Activated T-helper 17 cell treated with anti-CD3 and anti-CD28 coated beads, Interleukin-2, amount 50 U/mL, for 72 hours (primary cell): ENCODE data around the gene YWHAG. TPM values are rescaled to one million over a fixed set of nuclear protein-coding genes. Genes with fewer than 3 reads are reported as not detected.
A peak's percentile ranks its signal among the peaks of the same experiment; 100 is the strongest.
"Not testable (repeated sequence)": the region's sequence is repeated elsewhere in the genome, so short reads cannot be mapped to it uniquely, and the experiment has no call there.

Experiments used
- ATAC-seq: fragments of 150-1000 bp; cut with Tn5 transposase; replicated peaks from 2 replicates; pipeline ENCODE4 v1.10.0; 2021; ENCODE audit warnings: mild to moderate bottlenecking, moderate library complexity
- H3K27ac Mint-ChIP-seq: one replicate; pipeline ENCODE4 v1.8.0; 2022; ENCODE audit warnings: mixed read lengths
- H3K27me3 Mint-ChIP-seq: one replicate; pipeline ENCODE4 v1.8.0; 2022; ENCODE audit warnings: mixed read lengths
- H3K36me3 Mint-ChIP-seq: one replicate; pipeline ENCODE4 v1.8.0; 2022; ENCODE audit warnings: low read depth, mild to moderate bottlenecking, mixed read lengths
- H3K4me1 Mint-ChIP-seq: one replicate; pipeline ENCODE4 v1.8.0; 2022; ENCODE audit warnings: mixed read lengths
- H3K4me3 Mint-ChIP-seq: one replicate; pipeline ENCODE4 v1.8.0; 2022; ENCODE audit warnings: mild to moderate bottlenecking, mixed read lengths
- H3K9me3 Mint-ChIP-seq: one replicate; pipeline ENCODE4 v1.8.0; 2022; ENCODE audit warnings: mixed read lengths
- total RNA-seq, 2 donors: library from RNA; stranded (reverse); gene quantifications; one replicate each; pipeline ENCODE4 v1.2.3, GENCODE V29; 2022

The YWHAG gene
- total RNA-seq, 2 donors from 2014 or later = 118 to 156 TPM

GRCh38 chr7:76392531-76393115, 33.8 kb upstream of the YWHAG start:
- Mint-ChIP-seq H3K4me3 (peak overlapping the region; percentile 76), H3K4me1 (no peaks in the 10 kb centered on the region), H3K27ac (peak overlapping the region; percentile 79), H3K27me3 (no peaks in the 10 kb centered on the region), H3K36me3 (no peaks in the 10 kb centered on the region), H3K9me3 (no peaks in the 10 kb centered on the region)
- ATAC-seq = no peak

DNA sequence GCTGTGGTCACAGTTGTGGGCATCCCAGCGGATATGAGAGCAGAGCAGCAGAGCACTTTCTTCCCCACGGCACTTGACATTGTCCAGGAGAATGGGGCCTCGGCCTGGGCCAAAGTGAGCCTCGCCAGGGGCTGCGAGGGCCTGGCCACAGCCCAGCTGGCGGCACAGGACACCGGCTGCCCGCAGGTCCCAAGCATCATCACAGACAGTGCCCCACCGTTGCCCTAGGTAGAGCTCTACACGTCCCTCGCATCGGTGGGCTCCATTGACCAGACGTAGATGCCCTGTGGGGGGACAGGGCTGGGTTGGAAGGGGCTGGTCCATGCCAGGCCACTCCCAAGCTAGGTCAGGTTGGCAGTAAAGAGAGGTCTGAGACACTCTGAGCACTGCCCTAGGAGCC, 31.3 kb upstream of the YWHAG start:
- Mint-ChIP-seq H3K36me3 (no peaks in the 10 kb centered on the region), H3K27ac (no peak overlapping the region), H3K27me3 (no peaks in the 10 kb centered on the region), H3K9me3 (no peaks in the 10 kb centered on the region), H3K4me3 (no peak overlapping the region), H3K4me1 (no peaks in the 10 kb centered on the region)
- ATAC-seq = no peak

GRCh38 chr7:76387789-76388188, 29.0 kb upstream of the YWHAG start:
- not testable (repeated sequence) for H3K4me3 Mint-ChIP-seq, ATAC-seq, H3K27me3 Mint-ChIP-seq, H3K36me3 Mint-ChIP-seq, H3K9me3 Mint-ChIP-seq, H3K4me1 Mint-ChIP-seq, H3K27ac Mint-ChIP-seq

- Mint-ChIP-seq H3K4me3 (no peak overlapping the region), H3K27me3 (no peaks in the 10 kb centered on the region), H3K9me3 (no peaks in the 10 kb centered on the region), H3K27ac (no peak overlapping the region), H3K36me3 (no peaks in the 10 kb centered on the region), H3K4me1 (no peaks in the 10 kb centered on the region)
- ATAC-seq = no peak
Observed at GRCh38 chr7:76386691-76387260, 28.0 kb upstream of the YWHAG start.

DNA sequence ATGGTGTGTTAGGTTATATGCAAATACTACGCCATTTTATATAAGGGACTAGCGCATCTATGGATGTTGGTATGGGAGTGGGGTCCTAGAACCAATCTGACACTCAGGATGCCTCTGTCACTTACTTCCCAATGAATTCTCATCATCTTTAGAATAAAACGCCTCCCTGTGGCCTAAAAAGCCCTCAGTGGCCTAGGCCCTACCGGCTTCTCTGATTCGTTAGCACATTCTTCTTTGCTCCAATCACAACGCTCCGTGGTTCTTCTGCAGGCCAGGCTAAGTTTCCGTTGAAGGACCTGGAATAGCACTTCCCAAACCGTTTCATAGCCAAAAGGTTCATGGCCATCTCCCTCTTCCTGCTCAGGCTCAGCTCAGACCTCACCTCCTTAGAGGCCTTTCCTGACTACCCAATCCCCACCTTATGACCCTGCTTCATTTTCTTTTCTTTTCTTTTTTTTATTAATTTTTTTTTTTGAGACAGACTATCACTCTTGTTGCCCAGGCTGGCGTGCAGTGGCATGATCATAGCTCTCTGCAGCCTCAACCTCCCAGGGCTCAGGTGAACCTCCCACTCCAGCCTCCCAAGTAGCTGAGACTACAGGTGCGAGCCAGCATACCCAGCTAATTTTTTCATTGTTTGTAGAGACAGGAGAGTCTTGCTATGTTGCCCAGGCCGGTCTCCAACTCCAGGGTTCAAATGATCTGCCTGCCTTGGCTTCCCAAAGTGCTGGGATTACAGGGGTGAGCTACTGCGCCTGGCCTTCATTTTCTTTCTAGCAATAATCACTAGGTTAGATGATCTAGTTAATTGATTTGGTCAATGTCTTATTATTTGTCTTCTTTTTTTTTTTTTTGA, 24.5 kb upstream of the YWHAG start:
- ATAC-seq = no peak
- no peaks in the 10 kb centered on the region for H3K9me3 Mint-ChIP-seq
- H3K4me1 Mint-ChIP-seq = no peaks in the 10 kb centered on the region
- H3K4me3 Mint-ChIP-seq = no peak overlapping the region
- no peaks in the 10 kb centered on the region for H3K27me3 Mint-ChIP-seq
- no peak overlapping the region for H3K27ac Mint-ChIP-seq
- no peaks in the 10 kb centered on the region for H3K36me3 Mint-ChIP-seq

DNA sequence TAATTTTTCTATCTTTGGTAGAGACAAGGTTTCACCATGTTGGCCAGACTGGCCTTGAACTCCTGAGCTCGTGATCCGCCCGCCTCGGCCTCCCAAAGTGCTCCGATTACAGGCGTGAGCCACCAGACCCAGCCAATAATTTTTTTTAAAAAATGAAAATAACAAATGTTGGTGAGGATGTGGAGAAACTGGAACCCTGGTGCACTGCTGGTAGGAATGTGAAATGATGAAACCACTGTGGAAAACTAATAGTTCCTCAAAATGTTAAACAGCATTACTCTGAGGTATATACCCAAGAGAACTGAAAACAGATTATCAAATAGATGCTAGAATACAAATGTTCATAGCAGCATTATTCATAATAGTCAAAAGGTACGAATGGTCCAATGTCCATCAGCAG, 23.0 kb upstream of the YWHAG start:
- ATAC-seq = no peak
- no peaks in the 10 kb centered on the region for H3K4me1 Mint-ChIP-seq
- no peaks in the 10 kb centered on the region for H3K36me3 Mint-ChIP-seq
- no peak overlapping the region for H3K27ac Mint-ChIP-seq
- H3K4me3 Mint-ChIP-seq = no peak overlapping the region
- H3K27me3 Mint-ChIP-seq = no peaks in the 10 kb centered on the region
- no peaks in the 10 kb centered on the region for H3K9me3 Mint-ChIP-seq

DNA sequence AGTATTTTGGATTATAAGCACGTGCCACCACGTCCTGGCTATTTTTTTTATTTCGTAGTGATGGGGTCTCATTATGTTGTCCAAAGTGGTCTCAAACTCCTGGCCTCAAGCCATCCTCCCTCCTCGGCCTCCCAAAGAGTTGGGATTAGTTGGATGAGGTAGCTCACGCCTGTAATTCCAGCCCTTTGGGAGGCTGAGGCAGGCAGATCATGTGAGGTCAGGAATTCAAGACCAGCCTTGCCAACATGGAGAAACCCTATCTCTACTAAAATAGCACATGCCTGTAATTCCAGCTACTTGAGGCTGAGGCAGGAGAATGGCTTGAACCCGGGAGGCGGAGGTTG, 21.8 kb upstream of the YWHAG start:
- no peaks in the 10 kb centered on the region for H3K36me3 Mint-ChIP-seq
- peak overlapping the region; percentile 56 for H3K4me3 Mint-ChIP-seq
- ATAC-seq = no peak
- no peaks in the 10 kb centered on the region for H3K4me1 Mint-ChIP-seq
- no peaks in the 10 kb centered on the region for H3K27me3 Mint-ChIP-seq
- H3K27ac Mint-ChIP-seq = no peak overlapping the region
- H3K9me3 Mint-ChIP-seq = no peaks in the 10 kb centered on the region

DNA sequence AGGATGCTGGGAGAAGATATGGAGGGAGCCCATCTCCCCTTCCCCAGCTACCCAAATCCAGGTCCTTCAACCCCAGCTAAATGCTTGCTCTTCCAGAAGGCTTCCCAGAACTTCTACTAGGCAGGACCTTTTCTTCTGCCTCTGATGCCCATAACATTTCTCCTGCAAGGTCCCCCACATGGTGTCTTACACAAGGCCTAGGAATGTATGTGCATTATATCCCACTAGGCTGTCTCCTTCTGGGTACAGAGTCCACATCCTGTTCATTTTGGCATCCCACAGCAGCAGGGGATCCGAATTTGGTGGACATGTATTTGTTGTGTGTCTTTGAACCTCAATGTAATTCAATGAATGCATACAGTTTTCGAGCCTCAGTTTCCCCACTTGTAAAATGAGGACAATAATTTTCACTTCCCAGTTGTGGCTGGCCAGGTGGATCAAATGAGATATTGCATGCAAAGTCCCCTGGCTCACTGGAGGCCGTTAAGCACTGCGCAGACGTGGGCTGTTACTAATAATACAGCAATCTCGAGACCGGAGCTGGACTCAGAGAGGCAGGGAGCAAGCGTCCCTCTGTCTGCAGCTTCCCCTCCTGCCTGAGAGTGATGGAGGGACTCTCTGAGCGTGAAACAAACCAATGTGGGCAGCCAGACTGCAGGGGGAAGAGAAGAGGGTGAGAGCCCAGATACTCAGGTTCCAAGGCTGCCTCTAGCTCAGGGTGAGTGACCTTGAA, 18.6 kb upstream of the YWHAG start:
- Mint-ChIP-seq H3K9me3 (no peaks in the 10 kb centered on the region), H3K27ac (no peak overlapping the region), H3K4me1 (no peaks in the 10 kb centered on the region), H3K27me3 (peaks cover 4% of the 10 kb centered on the region), H3K36me3 (no peaks in the 10 kb centered on the region), H3K4me3 (no peak overlapping the region)
- ATAC-seq = no peak

GRCh38 chr7:76375251-76375650, 16.5 kb upstream of the YWHAG start:
- peaks cover 10% of the 10 kb centered on the region for H3K27me3 Mint-ChIP-seq
- no peak overlapping the region for H3K4me3 Mint-ChIP-seq
- H3K9me3 Mint-ChIP-seq = no peaks in the 10 kb centered on the region
- H3K4me1 Mint-ChIP-seq = no peaks in the 10 kb centered on the region
- no peak overlapping the region for H3K27ac Mint-ChIP-seq
- H3K36me3 Mint-ChIP-seq = no peaks in the 10 kb centered on the region
- no peak for ATAC-seq

- H3K27me3 Mint-ChIP-seq = peaks cover 10% of the 10 kb centered on the region
- no peak overlapping the region for H3K27ac Mint-ChIP-seq
- no peak overlapping the region for H3K4me3 Mint-ChIP-seq
- no peaks in the 10 kb centered on the region for H3K4me1 Mint-ChIP-seq
- no peaks in the 10 kb centered on the region for H3K9me3 Mint-ChIP-seq
- no peaks in the 10 kb centered on the region for H3K36me3 Mint-ChIP-seq
- no peak for ATAC-seq
Observed at GRCh38 chr7:76372984-76373833, 14.4 kb upstream of the YWHAG start.

DNA sequence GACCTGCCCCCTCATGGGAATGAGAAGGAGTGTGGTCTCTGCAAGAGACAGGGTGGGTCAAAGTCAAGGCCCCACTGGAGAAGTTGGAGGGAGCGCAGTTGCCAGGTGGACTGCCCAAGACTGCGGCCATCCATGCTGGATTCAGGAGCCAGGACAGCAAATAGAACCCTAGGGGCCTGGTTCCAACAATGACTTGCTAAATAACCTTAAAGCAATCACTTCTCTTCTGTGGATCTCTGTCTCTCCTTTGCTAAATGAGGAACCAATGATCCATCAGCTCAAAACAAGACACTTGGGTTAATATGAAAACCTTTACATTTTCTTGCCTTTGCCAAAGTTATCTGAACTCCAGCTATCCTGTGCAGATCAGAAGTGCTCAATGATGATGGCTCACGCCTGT, 12.6 kb upstream of the YWHAG start:
- H3K36me3 Mint-ChIP-seq = no peaks in the 10 kb centered on the region
- H3K9me3 Mint-ChIP-seq = no peaks in the 10 kb centered on the region
- H3K4me1 Mint-ChIP-seq = no peaks in the 10 kb centered on the region
- H3K27ac Mint-ChIP-seq = no peak overlapping the region
- ATAC-seq = no peak
- no peak overlapping the region for H3K4me3 Mint-ChIP-seq
- H3K27me3 Mint-ChIP-seq = peaks cover 10% of the 10 kb centered on the region

DNA sequence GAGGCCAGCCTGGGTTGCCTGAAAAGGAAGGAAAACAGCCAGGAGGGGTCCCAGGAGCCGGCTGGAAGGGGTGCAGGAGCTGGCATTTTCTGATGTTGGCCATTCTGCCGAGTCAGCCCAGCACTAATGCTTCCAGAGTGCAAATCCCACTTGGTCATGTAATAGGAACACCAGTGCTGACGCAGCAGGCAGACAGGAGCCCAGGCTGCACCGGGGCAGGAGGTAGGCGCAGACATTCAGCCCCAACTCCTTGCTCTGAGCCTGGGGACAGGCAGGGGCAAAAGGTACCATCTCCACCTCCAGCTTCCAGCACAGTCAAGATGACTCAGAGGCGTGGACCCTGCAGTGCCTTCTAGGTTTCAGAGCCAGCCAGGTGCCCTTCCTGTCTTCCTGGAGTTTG, 10.2 kb upstream of the YWHAG start:
- Mint-ChIP-seq H3K9me3 (no peaks in the 10 kb centered on the region), H3K27ac (no peak overlapping the region), H3K4me3 (no peak overlapping the region), H3K36me3 (no peaks in the 10 kb centered on the region), H3K27me3 (peaks cover 10% of the 10 kb centered on the region), H3K4me1 (peaks cover 3% of the 10 kb centered on the region)
- no peak for ATAC-seq

- Mint-ChIP-seq H3K36me3 (no peaks in the 10 kb centered on the region), H3K27me3 (peaks cover 10% of the 10 kb centered on the region), H3K9me3 (no peaks in the 10 kb centered on the region), H3K4me1 (peaks cover 4% of the 10 kb centered on the region), H3K27ac (no peak overlapping the region), H3K4me3 (no peak overlapping the region)
- no peak for ATAC-seq
Observed at GRCh38 chr7:76368190-76368589, 9.4 kb upstream of the YWHAG start.

GRCh38 chr7:76364198-76364584, 5.4 kb upstream of the YWHAG start:
- no peaks in the 10 kb centered on the region for H3K9me3 Mint-ChIP-seq
- peaks cover 4% of the 10 kb centered on the region for H3K36me3 Mint-ChIP-seq
- ATAC-seq = peak; percentile 7
- peak overlapping the region; percentile 69 for H3K4me3 Mint-ChIP-seq
- H3K27me3 Mint-ChIP-seq = no peaks in the 10 kb centered on the region
- H3K4me1 Mint-ChIP-seq = peaks cover 9% of the 10 kb centered on the region
- peak overlapping the region; percentile 67 for H3K27ac Mint-ChIP-seq
